A549 (cell line): ENCODE measurements around the gene SLC22A2. TPM values are rescaled to one million over a fixed set of nuclear protein-coding genes. Genes with fewer than 3 reads are reported as not detected.
A peak's percentile ranks its signal among the peaks of the same experiment; 100 is the strongest.

ENCODE experiments used
- ATAC-seq, 2 experiments: fragments of 200-7000 bp in 1 of 2; fragments of >200 bp in 1 of 2; cut with Nextera tagmentation in 1 of 2; cut with Tn5 transposase in 1 of 2; 3 replicates each; pipeline versions ENCODE4 v1.8.0 to v1.9.1; 2018 to 2020; ENCODE audit warnings: mild to moderate bottlenecking in 1 of 2, moderate library complexity in 1 of 2
- CTCF ChIA-PET: fragments of 300-600 bp; sonication (Branson Sonifier 250); formaldehyde crosslinking; extraction: SDS; loops from one replicate; lab custom pipeline; 2021; ENCODE audit warnings: antibody characterized with exemption, inconsistent platforms; lab: Yijun Ruan, JAX
- POLR2A ChIA-PET: fragments of 350-600 bp; formaldehyde crosslinking; extraction: SDS; loops from one replicate; lab custom pipeline; 2021; ENCODE audit warnings: antibody characterized with exemption, inconsistent platforms; lab: Yijun Ruan, JAX
- DNase-seq, 2 experiments: peaks; one replicate each; pipeline versions ENCODE4 v3.0.0 to v3.0.0-alpha.2; 2011 to 2016; ENCODE audit warnings: low read depth in 1 of 2, low spot score in 1 of 2
- FAIRE-seq: peaks from 2 replicates; lab custom pipeline; 2011; peaks lifted over from hg19 to GRCh38; lab: Jason Lieb, UNC
- H3K27ac ChIP-seq, 2 experiments: fragments of >200 bp; sonication (Bioruptor Twin); formaldehyde crosslinking; 3 replicates each; pipeline ENCODE4 v1.5.1; 2016 to 2017
- H3K4me1 ChIP-seq: fragments of >200 bp; sonication (Bioruptor Twin); formaldehyde crosslinking; 3 replicates; pipeline ENCODE4 v1.6.1; 2016
- H3K4me2 ChIP-seq: fragments of >200 bp; sonication (Bioruptor Twin); formaldehyde crosslinking; 3 replicates; pipeline ENCODE4 v1.6.1; 2016
- H3K4me3 ChIP-seq: fragments of >200 bp; sonication (Bioruptor Twin); formaldehyde crosslinking; 3 replicates; pipeline ENCODE4 v1.5.1; 2016
- H3K9me3 ChIP-seq: fragments of >200 bp; sonication (Bioruptor Twin); formaldehyde crosslinking; 3 replicates; pipeline ENCODE4 v1.6.1; 2016
- ATOH8 ChIP-seq: fragments of 250-450 bp; sonication (Bioruptor Pico); IDR thresholded peaks from 2 replicates; pipeline ENCODE4 v1.5.0; 2020; ENCODE audit warnings: low read depth, mild to moderate bottlenecking, moderate library complexity
- CBX8 ChIP-seq: fragments of 200-600 bp; sonication (generic); IDR thresholded peaks from 2 replicates; pipeline ENCODE4 v1.6.1; 2016
- CEBPB ChIP-seq, 2 experiments: fragments of >200 bp in 1 of 2; sonication (Bioruptor Twin) in 1 of 2; formaldehyde crosslinking in 1 of 2; IDR thresholded peaks; 2 replicates each; pipeline ENCODE4 v1.6.1; 2012 to 2016
- EHF ChIP-seq: fragments of 250-450 bp; sonication (Bioruptor Pico); IDR thresholded peaks from 2 replicates; pipeline ENCODE4 v1.5.0; 2020; ENCODE audit warnings: mild to moderate bottlenecking
- ESRRA ChIP-seq: fragments of 150-350 bp; IDR thresholded peaks from 2 replicates; pipeline ENCODE4 v1.6.1; 2014; ENCODE audit warnings: mild to moderate bottlenecking, low read length, borderline replicate concordance
- FOSL2 ChIP-seq, 2 experiments: fragments of 450-650 bp in 1 of 2; fragments of >200 bp in 1 of 2; sonication (Bioruptor Twin) in 1 of 2; formaldehyde crosslinking; IDR thresholded peaks; 2 replicates each; pipeline versions ENCODE4 v1.5.0 to v1.6.1; 2016 to 2020; ENCODE audit warnings: mild to moderate bottlenecking in 1 of 2, moderate library complexity in 1 of 2
- FOXS1 ChIP-seq: fragments of 250-450 bp; sonication (Bioruptor Pico); IDR thresholded peaks from 2 replicates; pipeline ENCODE4 v1.5.0; 2020; ENCODE audit warnings: mild to moderate bottlenecking, moderate library complexity
- HDAC2 ChIP-seq: fragments of 200-600 bp; sonication (generic); IDR thresholded peaks from 2 replicates; pipeline ENCODE4 v1.6.1; 2016
- HES2 ChIP-seq: fragments of >200 bp; sonication (Bioruptor Twin); formaldehyde crosslinking; IDR thresholded peaks from 2 replicates; pipeline ENCODE4 v1.6.1; 2016
- HEYL ChIP-seq: fragments of 250-450 bp; sonication (Bioruptor Pico); IDR thresholded peaks from 2 replicates; pipeline ENCODE4 v1.8.0; 2021; ENCODE audit warnings: mild to moderate bottlenecking, moderate library complexity
- HOXA7 ChIP-seq: fragments of 250-450 bp; sonication (Bioruptor Pico); IDR thresholded peaks from 2 replicates; pipeline ENCODE4 v1.5.0; 2020; ENCODE audit warnings: mild to moderate bottlenecking, moderate library complexity
- HOXB13 ChIP-seq: fragments of 250-450 bp; sonication (Bioruptor Pico); IDR thresholded peaks from 2 replicates; pipeline ENCODE4 v1.5.0; 2020; ENCODE audit warnings: low read depth, mild to moderate bottlenecking, moderate library complexity
- KDM1A ChIP-seq: fragments of 200-600 bp; sonication (generic); IDR thresholded peaks from 2 replicates; pipeline ENCODE4 v1.6.1; 2016; ENCODE audit warnings: low read depth, mild to moderate bottlenecking
- KDM5A ChIP-seq: fragments of 200-600 bp; sonication (generic); IDR thresholded peaks from 2 replicates; pipeline ENCODE4 v1.6.1; 2016; ENCODE audit warnings: antibody characterized with exemption, mild to moderate bottlenecking
- MAFK ChIP-seq: fragments of 450-650 bp; IDR thresholded peaks from 2 replicates; pipeline ENCODE4 v1.6.1; 2014; ENCODE audit not compliant: partially characterized antibody
- MAX ChIP-seq: IDR thresholded peaks from 2 replicates; pipeline ENCODE4 v1.6.1; 2012
- MAZ ChIP-seq: fragments of 150-350 bp; IDR thresholded peaks from 2 replicates; pipeline ENCODE4 v1.6.1; 2014; ENCODE audit warnings: antibody characterized with exemption, low read depth, low read length, borderline replicate concordance
- MYC ChIP-seq: IDR thresholded peaks from 2 replicates; pipeline ENCODE4 v1.6.1; 2012; ENCODE audit warnings: mild to moderate bottlenecking, inconsistent platforms, low read length, improper control_type of control experiment, borderline replicate concordance
- NR3C1 ChIP-seq: fragments of >200 bp; sonication (Bioruptor Twin); formaldehyde crosslinking; IDR thresholded peaks from 3 replicates; pipeline ENCODE4 v1.6.1; 2017
- POLR2AphosphoS2 ChIP-seq: conservative IDR thresholded peaks from 2 replicates; pipeline ENCODE4 v1.6.1; 2012; ENCODE audit warnings: low read length, improper control_type of control experiment, inconsistent platforms
- RARB ChIP-seq: fragments of 250-450 bp; sonication (Bioruptor Pico); IDR thresholded peaks from 2 replicates; pipeline ENCODE4 v1.8.0; 2021; ENCODE audit warnings: mild to moderate bottlenecking, moderate library complexity
- RCOR1 ChIP-seq: fragments of 150-350 bp; IDR thresholded peaks from 2 replicates; pipeline ENCODE4 v1.6.1; 2014; ENCODE audit warnings: antibody characterized with exemption, low read length, low read depth
- RNF2 ChIP-seq: fragments of 200-600 bp; sonication (generic); IDR thresholded peaks from 2 replicates; pipeline ENCODE4 v1.6.1; 2016; ENCODE audit warnings: low read depth, mild to moderate bottlenecking, antibody characterized with exemption, moderate library complexity, borderline replicate concordance
- TFCP2L1 ChIP-seq: fragments of 250-450 bp; sonication (Bioruptor Pico); IDR thresholded peaks from 2 replicates; pipeline ENCODE4 v1.5.0; 2021; ENCODE audit warnings: mild to moderate bottlenecking
- USF2 ChIP-seq: fragments of 450-650 bp; IDR thresholded peaks from 2 replicates; pipeline ENCODE4 v1.6.1; 2014; ENCODE audit warnings: antibody characterized with exemption
- ZC3H11A ChIP-seq: fragments of 450-650 bp; IDR thresholded peaks from 2 replicates; pipeline ENCODE4 v1.6.1; 2014; ENCODE audit warnings: antibody characterized with exemption, mild to moderate bottlenecking
- ZFP36 ChIP-seq: fragments of 450-650 bp; IDR thresholded peaks from 2 replicates; pipeline ENCODE4 v1.6.1; 2014; ENCODE audit warnings: borderline replicate concordance; ENCODE audit not compliant: partially characterized antibody
- ZSCAN20 ChIP-seq: fragments of 250-450 bp; sonication (Bioruptor Pico); IDR thresholded peaks from 2 replicates; pipeline ENCODE4 v1.8.0; 2022; ENCODE audit warnings: mild to moderate bottlenecking, moderate library complexity
- WGBS: methylation state at CpG from one replicate; pipeline ENCODE4 v1.1.6; 2017; ENCODE audit errors: missing lambda C conversion rate; 5-methylcytosine and 5-hydroxymethylcytosine counted together
- polyA plus RNA-seq, 4 experiments: library from polyadenylated mRNA; depleted of rRNA in 3 of 4; stranded (reverse); fragments of >200 nt; fragmentation: RNase III in 1 of 4; extraction: RNeasy Plus Mini Kit Qiagen cat#74134 plus additional on column Dnase treatment in 1 of 4; gene quantifications; 2 replicates in 3 of 4; 3 replicates in 1 of 4; pipeline ENCODE4 v1.2.3, GENCODE V29; 2011 to 2017

The SLC22A2 gene
- polyA plus RNA-seq, 2 of the 4 experiments (the other 2 are of a cell fraction) = 0.04 TPM; not detected in 1

- no peak for TF ChIP-seq MAFK
- TF ChIP-seq KDM5A = no peak
- TF ChIP-seq MYC = no peak
- no peak for TF ChIP-seq HDAC2
- no peak for TF ChIP-seq ZC3H11A
- TF ChIP-seq ESRRA = no peak
- no peak for TF ChIP-seq HES2
These were observed 10.1 kb downstream of the SLC22A2 start (continued) for GRCh38 chr6:160248538-160248937.

GRCh38 chr6:160247457-160247883 lies 11.2 kb downstream of the SLC22A2 start:
- Histone ChIP-seq H3K9me3 (no peaks in the 10 kb centered on the region), H3K4me2 (no peak overlapping the region), H3K4me1 (peaks cover 35% of the 10 kb centered on the region), H3K27ac (peak overlapping the region; percentile 63 to 86; a peak in 5 of 6 replicates), H3K4me3 (no peak overlapping the region)
- ChIA-PET CTCF (no interaction called here), POLR2A (no interaction called here)
- WGBS = 94% methylated on average over 3 of the region's 3 CpGs
- DNase-seq = no peak
- FAIRE-seq = no peak
- TF ChIP-seq POLR2AphosphoS2 = no peak
- no peak for TF ChIP-seq NR3C1
- TF ChIP-seq HOXA7 = no peak
- no peak for TF ChIP-seq ZSCAN20 (CRISPR knock-in tag)
- TF ChIP-seq HES2 = no peak
- no peak for TF ChIP-seq EHF (CRISPR knock-in tag)
- TF ChIP-seq HOXB13 (CRISPR knock-in tag) = no peak
- no peak for TF ChIP-seq HEYL
- TF ChIP-seq TFCP2L1 (CRISPR knock-in tag) = no peak
- no peak for TF ChIP-seq ESRRA
- no peak for TF ChIP-seq RARB (CRISPR knock-in tag)
- TF ChIP-seq ATOH8 (CRISPR knock-in tag) = no peak
- TF ChIP-seq USF2 = no peak
- no peak for TF ChIP-seq FOSL2 (IDR thresholded peaks at IDR 0.05)
- TF ChIP-seq FOSL2 (CRISPR knock-in tag; IDR thresholded peaks at IDR 0.05) = no peak
- no peak for TF ChIP-seq CEBPB (IDR thresholded peaks at IDR 0.05)
- TF ChIP-seq RCOR1 = no peak
- TF ChIP-seq RNF2 = no peak
- no peak for TF ChIP-seq MAZ
- no peak for TF ChIP-seq CBX8
- TF ChIP-seq ZFP36 = no peak
- peak in 1 of 2 experiments; percentile 41; a peak in 2 of 6 replicates for ATAC-seq

- ChIA-PET POLR2A (interaction anchor here (0.9 kb wide), 1 partner anchor 114 kb away, joined by 3 read pairs; no protein-coding TSS in a partner anchor), CTCF (no interaction called here)
- Histone ChIP-seq H3K27ac (peak overlapping the region; percentile 4 to 88; a peak in 3 of 6 replicates), H3K4me3 (no peak overlapping the region), H3K4me2 (no peak overlapping the region), H3K4me1 (peaks cover 40% of the 10 kb centered on the region), H3K9me3 (no peaks in the 10 kb centered on the region)
- ATAC-seq (no peak), FAIRE-seq (no peak), DNase-seq (no peak)
- no peak for TF ChIP-seq FOXS1 (CRISPR knock-in tag)
- TF ChIP-seq KDM1A = no peak
- TF ChIP-seq CBX8 = no peak
- no peak for TF ChIP-seq FOSL2 (IDR thresholded peaks at IDR 0.05)
- TF ChIP-seq FOSL2 (CRISPR knock-in tag; IDR thresholded peaks at IDR 0.05) = no peak
- TF ChIP-seq KDM5A = no peak
- no peak for TF ChIP-seq HEYL
- no peak for TF ChIP-seq MAX
- WGBS = 94% methylated on average over 1 of the region's 1 CpG
These were observed 17.9 kb downstream of the SLC22A2 start for GRCh38 chr6:160240691-160241084.
